ENCODE data around the gene HDAC4.

DNA sequence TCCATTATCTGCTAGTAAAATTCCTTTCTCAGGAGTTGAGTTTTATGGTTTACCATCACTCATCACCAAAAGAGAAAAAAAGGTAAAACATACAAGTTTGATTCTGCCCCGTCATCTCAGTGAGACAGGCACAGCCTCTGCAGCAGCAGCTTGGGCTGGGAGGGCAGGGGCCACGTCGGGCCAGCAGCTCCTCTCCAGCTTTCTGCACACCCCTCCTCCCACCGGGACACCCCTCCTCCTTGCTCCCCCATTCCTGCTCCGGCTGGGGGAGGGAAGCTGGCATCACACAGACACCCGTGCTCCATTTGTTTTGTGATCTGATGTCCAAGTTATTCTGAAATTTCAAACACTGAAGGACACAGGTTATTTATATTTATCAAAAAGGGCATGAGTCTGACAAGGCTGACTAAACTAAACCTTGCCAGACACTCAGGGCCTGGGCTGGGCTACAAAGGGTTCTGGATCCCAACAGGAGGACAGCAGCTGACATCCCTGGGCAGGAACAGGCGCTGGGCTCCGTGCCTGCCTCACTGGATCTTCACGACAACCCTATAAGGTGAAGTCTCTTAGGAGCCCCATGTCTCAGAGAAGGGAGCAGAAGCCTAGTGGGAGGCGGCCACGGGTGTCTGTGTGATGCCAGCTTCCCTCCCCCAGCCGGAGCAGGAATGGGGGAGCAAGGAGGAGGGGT, 71.4 kb downstream of the HDAC4 start:
- TF ChIP-seq, protein P1, sequence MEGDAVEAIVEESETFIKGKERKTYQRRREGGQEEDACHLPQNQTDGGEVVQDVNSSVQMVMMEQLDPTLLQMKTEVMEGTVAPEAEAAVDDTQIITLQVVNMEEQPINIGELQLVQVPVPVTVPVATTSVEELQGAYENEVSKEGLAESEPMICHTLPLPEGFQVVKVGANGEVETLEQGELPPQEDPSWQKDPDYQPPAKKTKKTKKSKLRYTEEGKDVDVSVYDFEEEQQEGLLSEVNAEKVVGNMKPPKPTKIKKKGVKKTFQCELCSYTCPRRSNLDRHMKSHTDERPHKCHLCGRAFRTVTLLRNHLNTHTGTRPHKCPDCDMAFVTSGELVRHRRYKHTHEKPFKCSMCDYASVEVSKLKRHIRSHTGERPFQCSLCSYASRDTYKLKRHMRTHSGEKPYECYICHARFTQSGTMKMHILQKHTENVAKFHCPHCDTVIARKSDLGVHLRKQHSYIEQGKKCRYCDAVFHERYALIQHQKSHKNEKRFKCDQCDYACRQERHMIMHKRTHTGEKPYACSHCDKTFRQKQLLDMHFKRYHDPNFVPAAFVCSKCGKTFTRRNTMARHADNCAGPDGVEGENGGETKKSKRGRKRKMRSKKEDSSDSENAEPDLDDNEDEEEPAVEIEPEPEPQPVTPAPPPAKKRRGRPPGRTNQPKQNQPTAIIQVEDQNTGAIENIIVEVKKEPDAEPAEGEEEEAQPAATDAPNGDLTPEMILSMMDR (IDR thresholded peaks at IDR 0.05): no peak
- no peak for TF ChIP-seq POLR2A (IDR thresholded peaks at IDR 0.05)
